GM23338 (cell line): ENCODE data around the gene PELI3. TPM values are rescaled to one million over a fixed set of nuclear protein-coding genes. Genes with fewer than 3 reads are reported as not detected.
"Not testable (repeated sequence)": the region's sequence is repeated elsewhere in the genome, so short reads cannot be mapped to it uniquely, and the experiment has no call there.

Experiments
- ATAC-seq: fragments of 200-7000 bp; cut with Tn5 transposase; 3 replicates; pipeline ENCODE4 v1.9.1; 2020
- DNase-seq: peaks from one replicate; pipeline ENCODE4 v3.0.0-alpha.2; 2015; ENCODE audit warnings: low spot score
- H2AFZ ChIP-seq: fragments of 200-600 bp; sonication (generic); 2 replicates; pipeline ENCODE4 v1.8.0; 2016; ENCODE audit warnings: antibody characterized with exemption, mild to moderate bottlenecking, moderate library complexity
- H3F3A ChIP-seq: fragments of 200-600 bp; sonication (generic); replicated peaks from 2 replicates; pipeline ENCODE4 v1.8.0; 2017; ENCODE audit warnings: antibody characterized with exemption, mixed run types, low read depth
- H3K27ac ChIP-seq: fragments of 200-600 bp; sonication (generic); 2 replicates; pipeline ENCODE4 v1.6.1; 2016; ENCODE audit warnings: low read depth
- H3K27me3 ChIP-seq: fragments of 200-600 bp; sonication (generic); 2 replicates; pipeline ENCODE4 v1.8.0; 2016; ENCODE audit warnings: mild to moderate bottlenecking, mixed run types, moderate library complexity; ENCODE audit not compliant: insufficient read depth
- H3K36me3 ChIP-seq: fragments of 200-600 bp; sonication (generic); 2 replicates; pipeline ENCODE4 v1.8.0; 2016; ENCODE audit warnings: mild to moderate bottlenecking; ENCODE audit not compliant: insufficient read depth
- H3K4me1 ChIP-seq: fragments of 200-600 bp; sonication (generic); 2 replicates; pipeline ENCODE4 v1.8.0; 2016; ENCODE audit warnings: mild to moderate bottlenecking, moderate library complexity; ENCODE audit not compliant: insufficient read depth
- H3K4me2 ChIP-seq: fragments of 200-600 bp; sonication (generic); 2 replicates; pipeline ENCODE4 v1.7.1; 2017; ENCODE audit warnings: mixed run types
- H3K4me3 ChIP-seq: fragments of 200-600 bp; sonication (generic); 2 replicates; pipeline ENCODE4 v1.6.1; 2016; ENCODE audit warnings: mixed run types
- H3K79me2 ChIP-seq: fragments of 200-600 bp; sonication (generic); replicated peaks from 2 replicates; pipeline ENCODE4 v1.8.0; 2017; ENCODE audit warnings: mild to moderate bottlenecking; ENCODE audit not compliant: insufficient read depth
- H3K9me2 ChIP-seq: fragments of 200-600 bp; sonication (generic); 2 replicates; pipeline ENCODE4 v1.8.0; 2017; ENCODE audit not compliant: insufficient read depth
- H4K20me1 ChIP-seq: fragments of 200-600 bp; sonication (generic); replicated peaks from 2 replicates; pipeline ENCODE4 v1.8.0; 2017; ENCODE audit warnings: mild to moderate bottlenecking; ENCODE audit not compliant: insufficient read depth
- H3K27ac Mint-ChIP-seq: 2 replicates; pipeline ENCODE4 v1.8.0; 2020; ENCODE audit warnings: inconsistent platforms, mild to moderate bottlenecking, moderate library complexity, mixed read lengths
- H3K27me3 Mint-ChIP-seq: 3 replicates; pipeline ENCODE4 v1.8.0; 2022; ENCODE audit warnings: low read depth, mild to moderate bottlenecking, moderate library complexity, mixed read lengths, inconsistent platforms; ENCODE audit not compliant: insufficient read depth, poor library complexity
- H3K36me3 Mint-ChIP-seq: 3 replicates; pipeline ENCODE4 v1.8.0; 2021; ENCODE audit warnings: low read depth, mild to moderate bottlenecking, inconsistent platforms, moderate library complexity, mixed read lengths
- H3K4me1 Mint-ChIP-seq: 3 replicates; pipeline ENCODE4 v1.8.0; 2020; ENCODE audit warnings: mild to moderate bottlenecking, inconsistent platforms, mixed read lengths
- H3K4me3 Mint-ChIP-seq: 3 replicates; pipeline ENCODE4 v1.8.0; 2021; ENCODE audit warnings: moderate library complexity, mild to moderate bottlenecking, inconsistent platforms, mixed read lengths
- H3K9me3 Mint-ChIP-seq: 3 replicates; pipeline ENCODE4 v1.8.0; 2020; ENCODE audit warnings: moderate library complexity, mild to moderate bottlenecking, inconsistent platforms, mixed read lengths
- NANOG ChIP-seq: IDR thresholded peaks from 2 replicates; pipeline ENCODE4 v1.6.1; 2016; ENCODE audit warnings: antibody characterized with exemption, borderline replicate concordance
- POLR2AphosphoS5 ChIP-seq: IDR thresholded peaks from 2 replicates; pipeline ENCODE4 v1.6.1; 2016; ENCODE audit warnings: antibody characterized with exemption, low read depth
- polyA plus RNA-seq: library from polyadenylated mRNA; unstranded; fragments of >200 nt; fragmentation: Nextera tagmentation; extraction: Ambion mirVana; gene quantifications from 2 replicates; pipeline ENCODE4 v1.2.1, GENCODE V29; 2016
- total RNA-seq: library from RNA; depleted of rRNA; stranded (reverse); fragments of >200 nt; shearing (Covaris generic); gene quantifications from 2 replicates; pipeline ENCODE4 v1.2.3, GENCODE V29; 2014
- TF ChIP-seq, protein P1 (sequence below): fragments of 250-450 bp; sonication (Bioruptor Pico); IDR thresholded peaks from 2 replicates; pipeline ENCODE4 v1.5.0; 2020; ENCODE audit warnings: mild to moderate bottlenecking, moderate library complexity
- TF ChIP-seq, protein P2 (sequence below): IDR thresholded peaks from 2 replicates; pipeline ENCODE4 v1.6.1; 2016; ENCODE audit warnings: antibody characterized with exemption
- TF ChIP-seq, protein P3 (sequence below): IDR thresholded peaks from one replicate; pipeline ENCODE4 v1.6.1; 2018; ENCODE audit warnings: antibody characterized with exemption; ENCODE audit not compliant: unreplicated experiment

The PELI3 gene
- total and polyA plus RNA-seq, 2 experiments from 2014 or later: 2.8 to 9.1 TPM

DNA sequence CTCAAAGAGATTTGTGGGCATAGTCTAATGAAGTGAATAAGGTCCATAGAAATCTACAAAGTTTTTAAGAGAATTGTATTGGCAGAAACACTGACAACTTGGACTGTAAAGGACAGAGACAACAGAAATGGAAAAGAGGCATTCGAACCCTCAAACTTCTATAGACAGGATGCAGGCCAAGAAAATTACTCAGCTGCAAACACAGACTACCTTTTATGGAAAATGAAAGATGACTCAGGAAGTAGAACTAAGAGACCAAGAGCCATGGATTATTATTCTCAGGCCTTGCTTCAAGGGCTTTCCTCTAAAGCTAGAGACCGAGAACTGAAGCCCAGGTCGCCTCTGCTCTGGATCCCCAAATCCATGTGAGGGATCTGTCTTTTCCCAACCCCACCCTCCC is 3.8 kb upstream of the PELI3 start (continued):
- TF ChIP-seq, protein P1, sequence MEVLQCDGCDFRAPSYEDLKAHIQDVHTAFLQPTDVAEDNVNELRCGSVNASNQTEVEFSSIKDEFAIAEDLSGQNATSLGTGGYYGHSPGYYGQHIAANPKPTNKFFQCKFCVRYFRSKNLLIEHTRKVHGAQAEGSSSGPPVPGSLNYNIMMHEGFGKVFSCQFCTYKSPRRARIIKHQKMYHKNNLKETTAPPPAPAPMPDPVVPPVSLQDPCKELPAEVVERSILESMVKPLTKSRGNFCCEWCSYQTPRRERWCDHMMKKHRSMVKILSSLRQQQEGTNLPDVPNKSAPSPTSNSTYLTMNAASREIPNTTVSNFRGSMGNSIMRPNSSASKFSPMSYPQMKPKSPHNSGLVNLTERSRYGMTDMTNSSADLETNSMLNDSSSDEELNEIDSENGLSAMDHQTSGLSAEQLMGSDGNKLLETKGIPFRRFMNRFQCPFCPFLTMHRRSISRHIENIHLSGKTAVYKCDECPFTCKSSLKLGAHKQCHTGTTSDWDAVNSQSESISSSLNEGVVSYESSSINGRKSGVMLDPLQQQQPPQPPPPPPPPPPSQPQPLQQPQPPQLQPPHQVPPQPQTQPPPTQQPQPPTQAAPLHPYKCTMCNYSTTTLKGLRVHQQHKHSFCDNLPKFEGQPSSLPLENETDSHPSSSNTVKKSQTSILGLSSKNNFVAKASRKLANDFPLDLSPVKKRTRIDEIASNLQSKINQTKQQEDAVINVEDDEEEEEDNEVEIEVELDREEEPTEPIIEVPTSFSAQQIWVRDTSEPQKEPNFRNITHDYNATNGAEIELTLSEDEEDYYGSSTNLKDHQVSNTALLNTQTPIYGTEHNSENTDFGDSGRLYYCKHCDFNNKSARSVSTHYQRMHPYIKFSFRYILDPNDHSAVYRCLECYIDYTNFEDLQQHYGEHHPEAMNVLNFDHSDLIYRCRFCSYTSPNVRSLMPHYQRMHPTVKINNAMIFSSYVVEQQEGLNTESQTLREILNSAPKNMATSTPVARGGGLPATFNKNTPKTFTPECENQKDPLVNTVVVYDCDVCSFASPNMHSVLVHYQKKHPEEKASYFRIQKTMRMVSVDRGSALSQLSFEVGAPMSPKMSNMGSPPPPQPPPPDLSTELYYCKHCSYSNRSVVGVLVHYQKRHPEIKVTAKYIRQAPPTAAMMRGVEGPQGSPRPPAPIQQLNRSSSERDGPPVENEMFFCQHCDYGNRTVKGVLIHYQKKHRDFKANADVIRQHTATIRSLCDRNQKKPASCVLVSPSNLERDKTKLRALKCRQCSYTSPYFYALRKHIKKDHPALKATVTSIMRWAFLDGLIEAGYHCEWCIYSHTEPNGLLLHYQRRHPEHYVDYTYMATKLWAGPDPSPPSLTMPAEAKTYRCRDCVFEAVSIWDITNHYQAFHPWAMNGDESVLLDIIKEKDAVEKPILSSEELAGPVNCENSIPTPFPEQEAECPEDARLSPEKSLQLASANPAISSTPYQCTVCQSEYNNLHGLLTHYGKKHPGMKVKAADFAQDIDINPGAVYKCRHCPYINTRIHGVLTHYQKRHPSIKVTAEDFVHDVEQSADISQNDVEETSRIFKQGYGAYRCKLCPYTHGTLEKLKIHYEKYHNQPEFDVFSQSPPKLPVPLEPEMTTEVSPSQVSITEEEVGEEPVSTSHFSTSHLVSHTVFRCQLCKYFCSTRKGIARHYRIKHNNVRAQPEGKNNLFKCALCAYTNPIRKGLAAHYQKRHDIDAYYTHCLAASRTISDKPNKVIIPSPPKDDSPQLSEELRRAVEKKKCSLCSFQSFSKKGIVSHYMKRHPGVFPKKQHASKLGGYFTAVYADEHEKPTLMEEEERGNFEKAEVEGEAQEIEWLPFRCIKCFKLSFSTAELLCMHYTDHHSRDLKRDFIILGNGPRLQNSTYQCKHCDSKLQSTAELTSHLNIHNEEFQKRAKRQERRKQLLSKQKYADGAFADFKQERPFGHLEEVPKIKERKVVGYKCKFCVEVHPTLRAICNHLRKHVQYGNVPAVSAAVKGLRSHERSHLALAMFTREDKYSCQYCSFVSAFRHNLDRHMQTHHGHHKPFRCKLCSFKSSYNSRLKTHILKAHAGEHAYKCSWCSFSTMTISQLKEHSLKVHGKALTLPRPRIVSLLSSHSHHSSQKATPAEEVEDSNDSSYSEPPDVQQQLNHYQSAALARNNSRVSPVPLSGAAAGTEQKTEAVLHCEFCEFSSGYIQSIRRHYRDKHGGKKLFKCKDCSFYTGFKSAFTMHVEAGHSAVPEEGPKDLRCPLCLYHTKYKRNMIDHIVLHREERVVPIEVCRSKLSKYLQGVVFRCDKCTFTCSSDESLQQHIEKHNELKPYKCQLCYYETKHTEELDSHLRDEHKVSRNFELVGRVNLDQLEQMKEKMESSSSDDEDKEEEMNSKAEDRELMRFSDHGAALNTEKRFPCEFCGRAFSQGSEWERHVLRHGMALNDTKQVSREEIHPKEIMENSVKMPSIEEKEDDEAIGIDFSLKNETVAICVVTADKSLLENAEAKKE (CRISPR knock-in tag): no peak
- TF ChIP-seq POLR2AphosphoS5: no peak
- TF ChIP-seq, protein P2, sequence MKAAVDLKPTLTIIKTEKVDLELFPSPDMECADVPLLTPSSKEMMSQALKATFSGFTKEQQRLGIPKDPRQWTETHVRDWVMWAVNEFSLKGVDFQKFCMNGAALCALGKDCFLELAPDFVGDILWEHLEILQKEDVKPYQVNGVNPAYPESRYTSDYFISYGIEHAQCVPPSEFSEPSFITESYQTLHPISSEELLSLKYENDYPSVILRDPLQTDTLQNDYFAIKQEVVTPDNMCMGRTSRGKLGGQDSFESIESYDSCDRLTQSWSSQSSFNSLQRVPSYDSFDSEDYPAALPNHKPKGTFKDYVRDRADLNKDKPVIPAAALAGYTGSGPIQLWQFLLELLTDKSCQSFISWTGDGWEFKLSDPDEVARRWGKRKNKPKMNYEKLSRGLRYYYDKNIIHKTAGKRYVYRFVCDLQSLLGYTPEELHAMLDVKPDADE: no peak
- TF ChIP-seq, protein P3, sequence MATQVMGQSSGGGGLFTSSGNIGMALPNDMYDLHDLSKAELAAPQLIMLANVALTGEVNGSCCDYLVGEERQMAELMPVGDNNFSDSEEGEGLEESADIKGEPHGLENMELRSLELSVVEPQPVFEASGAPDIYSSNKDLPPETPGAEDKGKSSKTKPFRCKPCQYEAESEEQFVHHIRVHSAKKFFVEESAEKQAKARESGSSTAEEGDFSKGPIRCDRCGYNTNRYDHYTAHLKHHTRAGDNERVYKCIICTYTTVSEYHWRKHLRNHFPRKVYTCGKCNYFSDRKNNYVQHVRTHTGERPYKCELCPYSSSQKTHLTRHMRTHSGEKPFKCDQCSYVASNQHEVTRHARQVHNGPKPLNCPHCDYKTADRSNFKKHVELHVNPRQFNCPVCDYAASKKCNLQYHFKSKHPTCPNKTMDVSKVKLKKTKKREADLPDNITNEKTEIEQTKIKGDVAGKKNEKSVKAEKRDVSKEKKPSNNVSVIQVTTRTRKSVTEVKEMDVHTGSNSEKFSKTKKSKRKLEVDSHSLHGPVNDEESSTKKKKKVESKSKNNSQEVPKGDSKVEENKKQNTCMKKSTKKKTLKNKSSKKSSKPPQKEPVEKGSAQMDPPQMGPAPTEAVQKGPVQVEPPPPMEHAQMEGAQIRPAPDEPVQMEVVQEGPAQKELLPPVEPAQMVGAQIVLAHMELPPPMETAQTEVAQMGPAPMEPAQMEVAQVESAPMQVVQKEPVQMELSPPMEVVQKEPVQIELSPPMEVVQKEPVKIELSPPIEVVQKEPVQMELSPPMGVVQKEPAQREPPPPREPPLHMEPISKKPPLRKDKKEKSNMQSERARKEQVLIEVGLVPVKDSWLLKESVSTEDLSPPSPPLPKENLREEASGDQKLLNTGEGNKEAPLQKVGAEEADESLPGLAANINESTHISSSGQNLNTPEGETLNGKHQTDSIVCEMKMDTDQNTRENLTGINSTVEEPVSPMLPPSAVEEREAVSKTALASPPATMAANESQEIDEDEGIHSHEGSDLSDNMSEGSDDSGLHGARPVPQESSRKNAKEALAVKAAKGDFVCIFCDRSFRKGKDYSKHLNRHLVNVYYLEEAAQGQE: no peak
- TF ChIP-seq NANOG: no peak

DNA sequence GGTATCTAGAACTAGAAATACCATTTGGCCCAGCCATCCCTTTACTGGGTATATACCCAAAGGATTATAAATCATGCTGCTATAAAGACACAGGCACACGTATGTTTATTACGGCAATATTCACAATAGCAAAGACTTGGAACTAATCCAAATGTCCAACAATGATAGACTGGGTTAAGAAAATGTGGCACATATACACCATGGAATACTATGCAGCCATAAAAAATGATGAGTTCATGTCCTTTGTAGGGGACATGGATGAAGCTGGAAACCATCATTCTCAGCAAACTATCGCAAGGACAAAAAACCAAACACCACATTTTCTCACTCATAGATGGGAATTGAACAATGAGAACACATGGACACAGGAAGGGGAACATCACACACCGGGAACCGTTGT is 2.6 kb upstream of the PELI3 start:
- Histone ChIP-seq H3F3A (peaks cover 10% of the 10 kb centered on the region; the same call in 1 of the 2 replicates), H3K4me1 (peaks cover 24% of the 10 kb centered on the region)
- H3K27me3 ChIP-seq, H2AFZ ChIP-seq, H3K4me3 ChIP-seq, H3K79me2 ChIP-seq, H3K36me3 ChIP-seq, H3K27ac ChIP-seq, H4K20me1 ChIP-seq, ATAC-seq, DNase-seq, H3K27ac Mint-ChIP-seq, H3K4me3 Mint-ChIP-seq, H3K9me2 ChIP-seq, H3K4me2 ChIP-seq: not testable (repeated sequence)
- H3K36me3 Mint-ChIP-seq: peaks cover 25% of the 10 kb centered on the region
- H3K27me3 Mint-ChIP-seq: peaks cover 10% of the 10 kb centered on the region
- peaks cover 28% of the 10 kb centered on the region for H3K4me1 Mint-ChIP-seq
- H3K9me3 Mint-ChIP-seq: peaks cover 34% of the 10 kb centered on the region
